OCI-LY3 (cell line): ENCODE data around the gene ASPSCR1.

Experiments used
- CTCF ChIP-seq: fragments of 200-600, 300-600 bp; sonication (generic); IDR thresholded peaks from 2 replicates; pipeline ENCODE4 v1.5.1; 2014; ENCODE audit warnings: antibody characterized with exemption, low read length, low read depth
- EZH2phosphoT487 ChIP-seq: fragments of 200-600 bp; shearing (Covaris generic); IDR thresholded peaks from 2 replicates; pipeline ENCODE4 v1.6.1; 2018; ENCODE audit warnings: antibody characterized with exemption, mixed run types, low read depth

GRCh38 chr17:82005701-82006348, 28.4 kb downstream of the ASPSCR1 start:
- TF ChIP-seq CTCF (no peak), EZH2phosphoT487 (no peak)
